Endothelial cell of umbilical vein (primary cell): Measurements from ENCODE around the gene KRTAP22-1. TPM values are rescaled to one million over a fixed set of nuclear protein-coding genes. Genes with fewer than 3 reads are reported as not detected.

Source experiments
- BruUV-seq: library from RNA; stranded (reverse); fragments of 400-500 nt; replicated peaks from 2 replicates; lab custom pipeline; 2021; lab: Mats Ljungman, UMichigan
- CTCF ChIA-PET: fragments of 300-600, 350-600 bp; sonication (Branson Sonifier 250); formaldehyde crosslinking; loops from one replicate; lab custom pipeline; 2021; ENCODE audit warnings: antibody characterized with exemption, inconsistent platforms; lab: Charles Lee
- POLR2A ChIA-PET: fragments of 300-600, 350-600 bp; sonication (Branson Sonifier 250); formaldehyde crosslinking; loops from one replicate; lab custom pipeline; 2021; ENCODE audit warnings: antibody characterized with exemption, inconsistent platforms; lab: Charles Lee
- DNase-seq: peaks from one replicate; pipeline ENCODE4 v3.0.0-alpha.2; 2011; ENCODE audit warnings: low read depth, low spot score
- FAIRE-seq: peaks from 2 replicates; lab custom pipeline; 2011; peaks lifted over from hg19 to GRCh38; lab: Jason Lieb, UNC
- H2AFZ ChIP-seq: 2 replicates; pipeline ENCODE4 v1.6.0; 2012; ENCODE audit warnings: low read depth, low read length, control low read depth, inconsistent platforms
- H3K27ac ChIP-seq: 2 replicates; pipeline ENCODE4 v1.5.1; 2011; ENCODE audit warnings: low read depth, mild to moderate bottlenecking, control low read depth, low read length, moderate library complexity; ENCODE audit not compliant: insufficient read depth
- H3K27me3 ChIP-seq, 2 experiments: 2 replicates each; pipeline versions ENCODE4 v1.6.0 to v1.6.1; 2011; ENCODE audit warnings: low read length in 2 of 2, mixed read lengths in 1 of 2; ENCODE audit not compliant: control insufficient read depth in 2 of 2, insufficient read depth in 2 of 2
- H3K36me3 ChIP-seq, 2 experiments: 2 replicates in 1 of 2; 3 replicates in 1 of 2; pipeline ENCODE4 v1.5.1; 2011; ENCODE audit warnings: low read length in 2 of 2, mild to moderate bottlenecking in 1 of 2, moderate library complexity in 1 of 2; ENCODE audit not compliant: control insufficient read depth in 2 of 2, insufficient read depth in 2 of 2; ENCODE audit errors: extremely low read depth in 1 of 2
- H3K4me1 ChIP-seq: 3 replicates; pipeline ENCODE4 v1.5.1; 2011; ENCODE audit warnings: mild to moderate bottlenecking, low read length; ENCODE audit not compliant: control insufficient read depth, insufficient read depth; ENCODE audit errors: extremely low read depth
- H3K4me2 ChIP-seq: 2 replicates; pipeline ENCODE4 v1.6.1; 2011; ENCODE audit warnings: low read length, control low read depth, mixed read lengths; ENCODE audit not compliant: insufficient read depth
- H3K4me3 ChIP-seq, 3 experiments: fragments of 200-600 bp in 1 of 3; sonication (generic), shearing (Covaris generic) in 1 of 3; replicated peaks in 1 of 3; 2 replicates each; pipeline ENCODE4 v1.5.1; 2011 to 2016; ENCODE audit warnings: control low read depth in 3 of 3, low read length in 3 of 3, mild to moderate bottlenecking in 2 of 3, inconsistent platforms in 1 of 3, low read depth in 1 of 3, moderate library complexity in 1 of 3; ENCODE audit not compliant: insufficient read depth in 1 of 3
- H3K79me2 ChIP-seq: 2 replicates; pipeline ENCODE4 v1.6.0; 2012; ENCODE audit warnings: low read length, inconsistent platforms; ENCODE audit not compliant: control insufficient read depth, insufficient read depth
- H3K9ac ChIP-seq: replicated peaks from 2 replicates; pipeline ENCODE3; 2011; ENCODE audit warnings: low read length, control low read depth; ENCODE audit not compliant: insufficient read depth; ENCODE audit errors: extremely low read depth
- H3K9me1 ChIP-seq: replicated peaks from 3 replicates; pipeline ENCODE4 v1.6.0; 2011; ENCODE audit warnings: mild to moderate bottlenecking, low read length; ENCODE audit not compliant: control insufficient read depth, insufficient read depth; ENCODE audit errors: extremely low read depth
- H3K9me3 ChIP-seq: replicated peaks from 2 replicates; pipeline ENCODE4 v1.5.1; 2012; ENCODE audit warnings: low read length, inconsistent platforms; ENCODE audit not compliant: control insufficient read depth, insufficient read depth
- H4K20me1 ChIP-seq: replicated peaks from 2 replicates; pipeline ENCODE3; 2011; ENCODE audit warnings: mild to moderate bottlenecking, low read length; ENCODE audit not compliant: control insufficient read depth, insufficient read depth; ENCODE audit errors: extremely low read depth
- CTCF ChIP-seq, 2 donors: IDR thresholded peaks; 1 replicate in 1 of 2; 2 replicates in 1 of 2; pipeline ENCODE4 v1.5.1; 2011; ENCODE audit warnings: low read length in 2 of 2, mild to moderate bottlenecking in 2 of 2, moderate library complexity in 2 of 2, control low read depth in 1 of 2, inconsistent platforms in 1 of 2, low read depth in 1 of 2; ENCODE audit not compliant: insufficient read depth in 1 of 2; ENCODE audit errors: extremely low read depth in 1 of 2
- EZH2 ChIP-seq: IDR thresholded peaks from 2 replicates; pipeline ENCODE4 v1.6.1; 2012; ENCODE audit warnings: borderline replicate concordance, low read depth, mild to moderate bottlenecking, moderate library complexity, low read length, inconsistent platforms; ENCODE audit not compliant: severe bottlenecking
- FOS ChIP-seq: IDR thresholded peaks from 2 replicates; pipeline ENCODE4 v1.6.1; 2011; ENCODE audit warnings: mild to moderate bottlenecking, low read length, moderate library complexity, borderline replicate concordance; ENCODE audit not compliant: insufficient read depth
- GATA2 ChIP-seq: IDR thresholded peaks from 2 replicates; pipeline ENCODE4 v1.7.0; 2011; ENCODE audit warnings: low read depth, mild to moderate bottlenecking, moderate library complexity, mixed read lengths, low read length; ENCODE audit not compliant: insufficient read length, insufficient read depth
- JUN ChIP-seq: IDR thresholded peaks from 2 replicates; pipeline ENCODE4 v1.6.1; 2011; ENCODE audit warnings: borderline replicate concordance, low read depth; ENCODE audit not compliant: insufficient read length, insufficient read depth
- MYC ChIP-seq: IDR thresholded peaks from one replicate; pipeline ENCODE4 v1.6.1; 2011; ENCODE audit warnings: mild to moderate bottlenecking, low read depth, low read length
- POLR2A ChIP-seq: IDR thresholded peaks from 2 replicates; pipeline ENCODE4 v1.6.1; 2012; ENCODE audit warnings: low read depth, mild to moderate bottlenecking, control low read depth, low read length
- POLR2AphosphoS5 ChIP-seq: IDR thresholded peaks from 2 replicates; pipeline ENCODE4 v1.6.1; 2012; ENCODE audit warnings: low read depth, mild to moderate bottlenecking, control low read depth, low read length, moderate library complexity; ENCODE audit not compliant: insufficient read depth
- dilution Hi-C: fragments of 300-500 bp; cut with MboI; formaldehyde crosslinking; loops from one replicate; pipeline ENCODE4 v1.15.0; 2019; ENCODE audit warnings: low sequenced_read_pairs; ENCODE audit not compliant: extremely low pct_ligation_motif_present
- intact Hi-C: fragments of 100-400 bp; cut with micrococcal nuclease; formaldehyde crosslinking; loops from one replicate; pipeline ENCODE4 v1.10.0; 2022
- polyA plus RNA-seq, 4 experiments: library from polyadenylated mRNA; depleted of rRNA in 3 of 4; stranded (reverse) in 3 of 4; unstranded in 1 of 4; fragments of >200 nt; gene quantifications; 2 replicates each; pipeline versions ENCODE4 v1.2.1 to v1.2.3, GENCODE V29; 2011 to 2012; ENCODE audit warnings: missing spikeins in 1 of 4
- total RNA-seq: library from RNA; stranded (reverse); gene quantifications from 2 replicates; pipeline ENCODE4 v1.2.3, GENCODE V29; 2021
- TF ChIP-seq, protein P1 (sequence below): IDR thresholded peaks from 2 replicates; pipeline ENCODE4 v1.6.1; 2011; ENCODE audit not compliant: insufficient read depth, insufficient read length

The KRTAP22-1 gene
- total and polyA plus RNA-seq, 2 donors (not counting 3 experiments of a cell fraction or from before 2014, with no cell fraction given): not detected

DNA sequence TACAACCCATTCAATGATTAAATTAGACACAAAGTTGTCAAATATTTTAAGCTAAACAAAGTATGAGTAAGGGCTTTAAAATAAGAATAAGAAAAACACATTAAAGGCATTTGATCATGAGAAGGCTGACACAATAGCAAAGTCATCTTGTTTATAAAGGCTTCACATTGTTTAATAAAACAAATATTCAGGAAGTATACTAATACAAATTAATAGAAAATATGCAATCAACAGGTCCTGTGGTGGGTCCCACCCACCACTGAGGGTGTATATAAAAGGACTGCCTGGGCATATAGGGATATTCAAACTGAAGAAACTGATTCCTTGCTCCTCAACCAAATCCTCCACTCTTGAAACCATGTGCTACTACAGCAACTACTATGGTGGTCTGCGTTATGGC lies 34.0 kb downstream of the KRTAP22-1 start, which contains the start of gene KRTAP20-2:
KRTAP20-2 (plus strand) TSS at position 301 of the 400 bp plus-strand sequence; CDS start at position 359, 58 bp downstream.
- intact Hi-C loops (no loop called here), dilution Hi-C loops (no loop called here)
- Histone ChIP-seq H3K4me3 (no peak within 1 kb of the TSS), H2AFZ (no peak within 1 kb of the TSS), H3K9me3 (peaks cover 7% of the 10 kb centered on the region), H3K4me2 (no peak within 1 kb of the TSS), H3K9me1 (no peaks in the 10 kb centered on the region), H3K9ac (no peak within 1 kb of the TSS), H3K27ac (no peak within 1 kb of the TSS), H4K20me1 (no peaks in the 10 kb centered on the region), H3K36me3 (no peaks in the 10 kb centered on the region), H3K27me3 (no peaks in the 10 kb centered on the region), H3K79me2 (no peaks in the 10 kb centered on the region), H3K4me1 (no peaks in the 10 kb centered on the region)
- POLR2A ChIA-PET: no interaction called here
- FAIRE-seq: no peak
- no TSS peak for BruUV-seq
- DNase-seq: no peak
- no peak for TF ChIP-seq JUN
- CTCF ChIA-PET: no interaction called here

DNA sequence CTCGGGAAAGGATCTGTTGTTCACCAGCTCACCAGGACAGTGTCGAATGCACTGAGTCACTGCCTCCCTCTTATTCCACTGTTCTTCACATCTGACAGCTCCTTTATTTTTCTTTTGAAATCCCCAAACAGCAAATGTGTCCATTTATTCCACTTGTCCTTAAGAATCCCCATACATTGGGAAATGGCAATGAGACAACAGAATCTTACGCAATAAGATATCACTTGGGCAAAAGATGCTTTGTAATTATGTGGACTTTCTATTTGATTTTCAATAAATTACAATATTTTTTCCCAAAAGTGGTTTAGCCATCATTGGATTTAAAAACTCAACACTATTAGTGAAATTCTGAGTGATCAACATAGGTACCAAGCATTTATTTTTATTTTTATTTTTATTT lies 37.8 kb downstream of the KRTAP22-1 start:
- Histone ChIP-seq H3K9ac (no peak overlapping the region), H3K27ac (no peak overlapping the region), H3K9me3 (peaks cover 2% of the 10 kb centered on the region), H3K9me1 (no peaks in the 10 kb centered on the region), H2AFZ (no peak overlapping the region), H4K20me1 (no peaks in the 10 kb centered on the region), H3K79me2 (no peaks in the 10 kb centered on the region), H3K36me3 (no peaks in the 10 kb centered on the region), H3K4me2 (no peak overlapping the region), H3K4me1 (no peaks in the 10 kb centered on the region), H3K4me3 (no peak overlapping the region), H3K27me3 (no peaks in the 10 kb centered on the region)
- no peak for FAIRE-seq
- TF ChIP-seq EZH2 (no peak), POLR2A (no peak), CTCF (IDR thresholded peaks at IDR 0.05; ENCODE audit: extremely low read depth in 1 of 2, insufficient read depth in 1 of 2, low read depth in 1 of 2, low read length in 2 of 2) (no peak), FOS (no peak), POLR2AphosphoS5 (no peak), JUN (no peak), GATA2 (no peak), MYC (no peak)
- TF ChIP-seq, protein P1, sequence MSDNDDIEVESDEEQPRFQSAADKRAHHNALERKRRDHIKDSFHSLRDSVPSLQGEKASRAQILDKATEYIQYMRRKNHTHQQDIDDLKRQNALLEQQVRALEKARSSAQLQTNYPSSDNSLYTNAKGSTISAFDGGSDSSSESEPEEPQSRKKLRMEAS: no peak
- ChIA-PET CTCF (no interaction called here), POLR2A (no interaction called here)
- BruUV-seq: no TSS peak
- no peak for DNase-seq
- intact Hi-C loops (no loop called here), dilution Hi-C loops (no loop called here)
